ENCODE results near the gene TECPR1.

The TECPR1 gene

DNA sequence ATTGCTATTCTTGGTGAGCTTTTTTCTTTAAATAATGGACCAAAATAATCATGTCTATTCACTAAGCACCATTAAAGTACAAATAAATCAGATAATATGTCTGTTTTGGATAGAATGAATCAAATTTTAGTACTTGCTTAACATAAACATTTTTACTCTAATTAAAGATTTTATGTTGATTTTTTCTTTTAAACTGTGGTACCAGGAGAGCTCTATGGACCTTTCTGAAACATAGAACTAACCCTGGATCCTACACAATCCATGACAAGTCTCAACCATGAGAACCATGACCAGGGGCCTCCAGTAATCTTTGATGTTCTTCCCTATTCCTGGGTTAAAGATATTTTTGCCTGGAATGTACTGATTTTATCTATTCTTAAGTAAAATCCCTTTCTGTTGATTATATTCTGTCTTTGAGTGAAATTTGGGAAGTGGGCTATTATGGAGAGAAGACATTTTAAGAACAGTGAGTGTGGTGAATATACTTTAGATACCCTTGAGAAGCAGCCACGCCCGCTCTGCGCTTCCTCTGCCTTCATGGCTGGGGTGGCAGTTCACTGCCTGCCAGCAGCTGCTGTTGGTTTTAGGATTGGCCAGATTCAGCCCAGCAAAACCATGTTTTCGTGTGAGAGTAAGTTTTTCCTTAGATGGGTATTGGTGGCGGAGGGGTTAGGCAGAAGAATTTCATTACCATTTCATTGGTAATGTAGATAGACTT lies 83.0 kb downstream of the TECPR1 start:
- H3K4me2 ChIP-seq (ENCODE audit: low read depth, low read length): no peak overlapping the region
- peaks cover 10% of the 10 kb centered on the region; the same call in 1 of the 2 replicates for H3K79me2 ChIP-seq (ENCODE audit: low read length)
- no peaks in the 10 kb centered on the region for H4K20me1 ChIP-seq (ENCODE audit: insufficient read depth, low read length)
- H3K9me2 ChIP-seq (replicated peaks; ENCODE audit: insufficient read depth, low read length): no peaks in the 10 kb centered on the region
- no peak overlapping the region for H3K9ac ChIP-seq (ENCODE audit: low read length)
- no peak for DNase-seq
- TF ChIP-seq EZH2 (optimal IDR thresholded peaks at IDR 0.05; ENCODE audit: low read depth, low read length): no peak
- TF ChIP-seq, protein P1, sequence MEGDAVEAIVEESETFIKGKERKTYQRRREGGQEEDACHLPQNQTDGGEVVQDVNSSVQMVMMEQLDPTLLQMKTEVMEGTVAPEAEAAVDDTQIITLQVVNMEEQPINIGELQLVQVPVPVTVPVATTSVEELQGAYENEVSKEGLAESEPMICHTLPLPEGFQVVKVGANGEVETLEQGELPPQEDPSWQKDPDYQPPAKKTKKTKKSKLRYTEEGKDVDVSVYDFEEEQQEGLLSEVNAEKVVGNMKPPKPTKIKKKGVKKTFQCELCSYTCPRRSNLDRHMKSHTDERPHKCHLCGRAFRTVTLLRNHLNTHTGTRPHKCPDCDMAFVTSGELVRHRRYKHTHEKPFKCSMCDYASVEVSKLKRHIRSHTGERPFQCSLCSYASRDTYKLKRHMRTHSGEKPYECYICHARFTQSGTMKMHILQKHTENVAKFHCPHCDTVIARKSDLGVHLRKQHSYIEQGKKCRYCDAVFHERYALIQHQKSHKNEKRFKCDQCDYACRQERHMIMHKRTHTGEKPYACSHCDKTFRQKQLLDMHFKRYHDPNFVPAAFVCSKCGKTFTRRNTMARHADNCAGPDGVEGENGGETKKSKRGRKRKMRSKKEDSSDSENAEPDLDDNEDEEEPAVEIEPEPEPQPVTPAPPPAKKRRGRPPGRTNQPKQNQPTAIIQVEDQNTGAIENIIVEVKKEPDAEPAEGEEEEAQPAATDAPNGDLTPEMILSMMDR (IDR thresholded peaks at IDR 0.05; ENCODE audit: low read length): no peak
- TF ChIP-seq EZH2phosphoT487 (IDR thresholded peaks at IDR 0.05; ENCODE audit: low read length): no peak
- H3K4me1 ChIP-seq (ENCODE audit: low read length): no peaks in the 10 kb centered on the region
- H3K4me3 ChIP-seq (ENCODE audit: low read length): no peak overlapping the region
- H3K9me3 ChIP-seq (replicated peaks; ENCODE audit: insufficient read depth, low read length): no peaks in the 10 kb centered on the region
- H2AFZ ChIP-seq (ENCODE audit: low read length): no peak overlapping the region
- no peaks in the 10 kb centered on the region for H3K27me3 ChIP-seq (replicated peaks; ENCODE audit: insufficient read depth, low read length)
- no peaks in the 10 kb centered on the region for H3F3A ChIP-seq (ENCODE audit: insufficient read depth, low read length)
- H3K36me3 ChIP-seq (replicated peaks; ENCODE audit: insufficient read depth, low read length): no peaks in the 10 kb centered on the region
- H3K27ac ChIP-seq (ENCODE audit: low read length): no peak overlapping the region

DNA sequence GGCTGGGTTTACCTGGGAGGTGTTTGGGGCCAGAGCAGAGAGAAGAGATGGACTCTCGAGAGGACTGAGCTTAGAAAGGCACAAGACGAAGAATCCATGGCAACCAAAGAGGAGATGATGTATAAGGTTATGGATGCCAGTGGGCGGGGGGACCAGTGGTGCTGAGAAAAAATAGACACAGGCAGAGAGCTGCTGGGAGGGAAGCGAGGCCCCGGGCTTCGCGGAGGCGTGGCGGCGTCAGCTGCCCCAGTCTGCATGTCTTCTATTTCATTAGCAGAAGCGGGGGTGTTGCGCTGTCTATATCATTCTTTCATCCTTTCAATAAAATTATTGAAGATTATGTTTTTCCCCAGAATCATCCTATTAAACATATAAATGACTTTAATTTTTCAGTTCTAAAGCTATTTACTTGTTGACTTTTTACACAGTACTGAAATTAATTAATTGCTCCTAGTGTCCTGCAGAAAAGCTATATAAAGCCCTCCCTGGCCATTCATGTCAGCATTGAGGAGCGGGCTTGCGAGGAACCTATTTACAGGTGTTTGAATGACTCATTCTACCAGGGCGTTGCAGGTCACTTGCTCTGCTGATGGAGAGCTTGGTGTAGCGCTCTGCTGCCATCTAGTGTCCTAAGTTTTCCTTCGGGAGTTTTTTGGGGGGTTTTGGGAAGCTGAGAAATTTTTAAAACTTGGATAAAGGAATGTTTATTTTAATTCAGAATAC lies 83.7 kb downstream of the TECPR1 start:
- Histone ChIP-seq H3K27me3 (replicated peaks; ENCODE audit: insufficient read depth, low read length) (no peaks in the 10 kb centered on the region), H4K20me1 (ENCODE audit: insufficient read depth, low read length) (no peaks in the 10 kb centered on the region), H3K4me1 (ENCODE audit: low read length) (no peaks in the 10 kb centered on the region), H3K9me3 (replicated peaks; ENCODE audit: insufficient read depth, low read length) (no peaks in the 10 kb centered on the region), H3K36me3 (replicated peaks; ENCODE audit: insufficient read depth, low read length) (no peaks in the 10 kb centered on the region), H3K27ac (ENCODE audit: low read length) (no peak overlapping the region), H2AFZ (ENCODE audit: low read length) (no peak overlapping the region), H3K79me2 (ENCODE audit: low read length) (peaks cover 10% of the 10 kb centered on the region; the same call in 1 of the 2 replicates), H3K4me2 (ENCODE audit: low read depth, low read length) (no peak overlapping the region), H3K9me2 (replicated peaks; ENCODE audit: insufficient read depth, low read length) (no peaks in the 10 kb centered on the region), H3F3A (ENCODE audit: insufficient read depth, low read length) (no peaks in the 10 kb centered on the region), H3K4me3 (ENCODE audit: low read length) (no peak overlapping the region), H3K9ac (ENCODE audit: low read length) (no peak overlapping the region)
- DNase-seq: peak; percentile 59
- no peak for TF ChIP-seq EZH2phosphoT487 (IDR thresholded peaks at IDR 0.05; ENCODE audit: low read length)
- TF ChIP-seq, protein P1 (IDR thresholded peaks at IDR 0.05; ENCODE audit: low read length): peak; percentile 69

DNA sequence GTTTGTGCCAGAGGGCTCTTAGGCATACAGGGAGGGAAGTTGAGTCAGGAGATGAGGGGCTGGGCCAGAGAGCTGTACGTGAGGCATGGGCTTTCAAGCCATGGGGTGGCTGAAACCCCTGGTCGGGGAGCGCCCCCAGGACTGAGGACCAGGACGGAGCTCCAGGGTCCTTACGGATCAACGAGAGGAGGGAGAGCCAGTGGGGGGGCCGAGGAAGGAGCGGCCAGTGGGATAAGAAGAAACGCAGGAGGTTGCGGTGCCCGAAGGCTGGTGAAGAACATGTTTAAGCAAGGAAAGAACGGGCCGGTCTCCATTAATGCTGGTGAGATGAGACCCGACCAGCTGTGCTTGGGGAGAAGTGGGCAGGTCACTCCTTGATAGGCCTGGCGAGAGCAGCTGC lies 84.4 kb downstream of the TECPR1 start:
- no peaks in the 10 kb centered on the region for H3F3A ChIP-seq (ENCODE audit: insufficient read depth, low read length)
- TF ChIP-seq EZH2phosphoT487 (IDR thresholded peaks at IDR 0.05; ENCODE audit: low read length) (no peak), EZH2 (optimal IDR thresholded peaks at IDR 0.05; ENCODE audit: low read depth, low read length) (no peak)
- TF ChIP-seq, protein P1 (IDR thresholded peaks at IDR 0.05; ENCODE audit: low read length): no peak
- no peaks in the 10 kb centered on the region for H3K36me3 ChIP-seq (replicated peaks; ENCODE audit: insufficient read depth, low read length)
- H3K9me3 ChIP-seq (replicated peaks; ENCODE audit: insufficient read depth, low read length): no peaks in the 10 kb centered on the region
- H3K4me3 ChIP-seq (ENCODE audit: low read length): no peak overlapping the region
- H4K20me1 ChIP-seq (ENCODE audit: insufficient read depth, low read length): no peaks in the 10 kb centered on the region
- H3K79me2 ChIP-seq (ENCODE audit: low read length): peaks cover 10% of the 10 kb centered on the region; the same call in 1 of the 2 replicates
- no peak overlapping the region for H3K27ac ChIP-seq (ENCODE audit: low read length)
- no peak for DNase-seq
- no peak overlapping the region for H3K9ac ChIP-seq (ENCODE audit: low read length)
- no peaks in the 10 kb centered on the region for H3K9me2 ChIP-seq (replicated peaks; ENCODE audit: insufficient read depth, low read length)
- no peaks in the 10 kb centered on the region for H3K4me1 ChIP-seq (ENCODE audit: low read length)
- no peaks in the 10 kb centered on the region for H3K27me3 ChIP-seq (replicated peaks; ENCODE audit: insufficient read depth, low read length)
- H2AFZ ChIP-seq (ENCODE audit: low read length): no peak overlapping the region
- no peak overlapping the region for H3K4me2 ChIP-seq (ENCODE audit: low read depth, low read length)
